LNCAP (cell line): ENCODE measurements around the gene OR5B21.

ENCODE experiments used
- TF ChIP-seq, protein P1 (sequence below): fragments of 450-650 bp; IDR thresholded peaks from 2 replicates; pipeline ENCODE4 v1.5.1; 2017; ENCODE audit warnings: mild to moderate bottlenecking

The OR5B21 gene

DNA sequence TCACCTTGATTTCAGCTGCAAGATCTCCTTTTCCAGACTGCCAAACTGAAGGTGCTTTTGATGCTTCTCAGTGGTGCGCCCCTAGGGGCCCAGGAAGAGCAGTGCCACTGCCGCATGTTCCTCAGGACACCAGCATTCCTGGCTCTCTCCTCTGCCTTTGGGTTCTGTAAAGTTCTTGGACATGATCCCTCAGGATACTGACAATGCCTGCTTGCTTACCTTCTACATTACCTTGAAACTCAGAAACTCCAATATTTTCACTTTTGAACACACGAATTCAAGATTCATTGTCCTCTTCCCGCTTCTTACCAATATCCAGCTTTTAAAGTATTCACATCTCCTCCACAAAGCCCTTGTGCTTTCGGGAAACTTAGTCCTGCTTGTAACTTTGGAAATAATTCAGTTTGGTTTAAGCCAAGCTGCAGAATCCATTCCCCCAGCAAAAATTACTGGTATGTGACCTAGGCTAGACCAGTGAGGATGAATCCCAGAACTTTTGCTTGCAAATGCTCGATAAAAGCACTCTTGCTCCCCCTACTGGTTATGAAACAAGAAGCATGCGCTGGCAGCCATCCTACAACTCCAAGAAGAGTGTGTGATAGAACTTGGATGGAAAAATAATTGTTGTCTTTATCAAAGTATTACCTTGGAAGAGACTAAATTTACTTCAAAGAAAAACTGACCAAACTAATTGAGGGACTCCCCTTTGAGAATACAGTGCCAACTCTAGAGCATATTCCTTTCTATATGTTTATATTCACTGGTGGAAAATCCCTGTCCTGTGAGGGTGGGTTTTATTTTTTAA, 16.5 kb upstream of the OR5B21 start:
- TF ChIP-seq, protein P1, sequence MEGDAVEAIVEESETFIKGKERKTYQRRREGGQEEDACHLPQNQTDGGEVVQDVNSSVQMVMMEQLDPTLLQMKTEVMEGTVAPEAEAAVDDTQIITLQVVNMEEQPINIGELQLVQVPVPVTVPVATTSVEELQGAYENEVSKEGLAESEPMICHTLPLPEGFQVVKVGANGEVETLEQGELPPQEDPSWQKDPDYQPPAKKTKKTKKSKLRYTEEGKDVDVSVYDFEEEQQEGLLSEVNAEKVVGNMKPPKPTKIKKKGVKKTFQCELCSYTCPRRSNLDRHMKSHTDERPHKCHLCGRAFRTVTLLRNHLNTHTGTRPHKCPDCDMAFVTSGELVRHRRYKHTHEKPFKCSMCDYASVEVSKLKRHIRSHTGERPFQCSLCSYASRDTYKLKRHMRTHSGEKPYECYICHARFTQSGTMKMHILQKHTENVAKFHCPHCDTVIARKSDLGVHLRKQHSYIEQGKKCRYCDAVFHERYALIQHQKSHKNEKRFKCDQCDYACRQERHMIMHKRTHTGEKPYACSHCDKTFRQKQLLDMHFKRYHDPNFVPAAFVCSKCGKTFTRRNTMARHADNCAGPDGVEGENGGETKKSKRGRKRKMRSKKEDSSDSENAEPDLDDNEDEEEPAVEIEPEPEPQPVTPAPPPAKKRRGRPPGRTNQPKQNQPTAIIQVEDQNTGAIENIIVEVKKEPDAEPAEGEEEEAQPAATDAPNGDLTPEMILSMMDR, result peak; percentile 71

DNA sequence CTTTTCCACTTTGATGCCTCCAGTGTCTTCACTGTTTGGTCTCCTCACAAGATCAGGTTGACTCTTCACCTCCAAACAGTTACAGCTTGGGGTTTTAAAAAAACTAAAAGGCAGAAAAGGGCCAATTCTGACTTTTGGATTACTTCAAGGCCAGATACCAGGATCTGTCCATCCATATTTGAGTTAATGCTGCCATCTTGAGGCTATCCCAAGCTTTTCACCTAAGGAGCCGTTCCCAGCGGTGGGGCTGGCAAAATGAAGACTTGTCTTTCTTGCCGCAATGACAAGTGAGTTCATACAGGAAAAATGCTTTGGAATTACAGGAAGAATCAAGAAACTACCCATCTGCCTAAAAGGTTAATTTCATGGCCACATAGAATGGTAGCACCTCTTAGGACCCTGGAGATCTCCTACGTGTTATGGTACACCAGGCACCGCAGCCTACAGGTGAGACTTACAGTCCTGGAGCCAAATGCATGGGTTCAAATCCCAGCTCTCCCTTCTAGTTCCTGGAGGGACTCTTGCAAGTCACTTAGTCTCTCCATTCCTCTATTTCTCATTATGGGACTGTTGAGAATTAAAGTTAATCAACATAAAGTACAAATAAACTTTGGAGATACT, 6.0 kb upstream of the OR5B21 start:
- TF ChIP-seq, protein P1, result peak; percentile 74

DNA sequence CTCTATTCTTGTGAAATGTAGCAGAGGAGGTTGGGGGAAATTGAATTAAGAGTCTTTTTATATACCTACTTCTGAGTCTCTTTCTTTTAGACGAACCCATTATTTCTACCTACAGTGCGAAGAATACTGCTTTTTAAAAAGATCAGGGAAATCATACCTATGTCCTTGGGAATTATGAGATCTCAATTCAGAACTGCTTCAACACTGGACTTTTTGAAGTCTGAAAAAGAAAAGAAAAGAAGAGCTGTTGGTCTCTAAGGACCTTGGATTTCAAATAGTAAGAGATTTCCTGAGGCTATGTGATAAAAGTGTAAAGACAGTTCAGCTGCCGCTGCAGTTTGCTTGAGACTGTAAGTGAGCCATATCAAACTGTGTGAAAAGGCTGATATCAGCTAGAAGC, 3.7 kb upstream of the OR5B21 start:
- TF ChIP-seq, protein P1, result no peak

DNA sequence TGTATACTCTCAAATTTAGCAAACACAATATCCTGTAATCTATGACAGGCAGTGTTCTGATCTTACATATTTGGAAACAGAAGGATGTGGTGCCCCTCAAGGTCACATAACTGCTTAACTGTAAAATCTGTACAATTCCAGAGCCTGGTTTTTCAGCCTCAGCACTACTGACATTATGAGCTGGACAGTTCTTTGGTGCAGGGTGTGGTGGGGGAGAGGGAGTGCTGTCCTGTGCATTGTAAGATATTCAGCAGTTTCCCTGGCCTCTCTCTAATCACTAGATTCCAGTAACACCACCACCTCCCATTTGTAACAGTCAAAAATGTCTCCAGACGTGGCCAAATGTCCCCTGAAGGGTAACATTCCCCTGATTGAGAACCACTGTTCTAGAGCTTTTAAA, 1.8 kb upstream of the OR5B21 start:
- TF ChIP-seq, protein P1, result no peak

DNA sequence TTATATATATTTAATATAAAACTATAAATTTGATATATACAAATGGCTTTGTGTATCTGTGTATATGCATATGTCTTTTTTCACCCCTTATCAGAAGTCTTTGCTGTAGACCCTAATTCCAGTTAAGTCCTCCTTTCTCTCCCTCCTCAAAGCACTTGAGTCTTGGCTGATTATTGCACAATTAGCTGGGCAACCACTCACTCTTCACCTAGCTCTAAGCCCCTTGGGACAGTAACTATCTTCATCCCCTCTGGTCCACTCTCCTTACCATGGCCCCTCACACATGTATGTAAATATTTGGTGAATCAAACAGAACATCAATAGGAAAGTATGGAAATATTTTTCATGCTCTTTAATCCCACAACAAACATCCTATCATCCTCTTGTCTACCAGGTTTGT, 909 bp upstream of the OR5B21 start:
- TF ChIP-seq, protein P1, result no peak

DNA sequence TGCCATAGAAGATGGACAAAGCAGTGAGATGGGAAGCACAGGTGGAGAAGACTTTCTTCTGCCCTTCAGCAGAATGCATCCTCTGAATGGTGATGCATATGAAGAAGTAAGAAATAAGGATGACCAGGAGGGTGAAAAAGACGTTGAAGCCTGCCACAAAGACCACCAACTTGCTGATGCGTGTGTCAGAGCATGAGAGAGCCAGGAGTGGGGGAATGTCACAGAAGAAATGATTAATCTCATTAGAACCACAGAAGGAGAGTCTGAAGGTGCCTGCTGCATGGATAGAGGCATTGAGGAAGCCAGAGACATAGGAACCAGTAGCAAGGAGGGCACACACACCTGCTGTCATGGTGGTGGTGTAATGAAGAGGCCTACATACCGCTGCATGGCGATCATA, 550 bp downstream of the OR5B21 start:
- TF ChIP-seq, protein P1, result no peak

DNA sequence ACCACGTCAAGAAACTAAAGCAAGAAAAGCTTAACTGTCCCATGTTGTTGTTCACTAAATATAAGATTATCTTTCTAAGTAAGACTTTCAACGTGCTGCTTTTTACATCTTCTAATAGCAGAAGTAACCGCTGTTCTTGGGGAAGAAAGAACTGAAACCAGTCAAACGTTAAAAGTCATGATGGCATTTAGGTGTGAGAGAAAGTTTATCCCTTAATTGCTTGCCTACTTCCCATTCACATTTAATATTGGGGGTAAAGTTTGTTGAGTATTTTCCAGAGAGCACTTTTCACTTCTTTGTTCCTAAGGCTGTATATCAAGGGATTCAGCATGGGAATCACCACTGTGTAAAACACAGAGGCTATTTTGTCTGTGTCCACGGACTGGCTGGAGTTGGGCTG, 970 bp downstream of the OR5B21 start:
- TF ChIP-seq, protein P1, result no peak
